DND-41 (cell line): ENCODE results near the gene ATP2A3.

ENCODE experiments used
- CTCF ChIP-seq: IDR thresholded peaks from 2 replicates; pipeline ENCODE4 v1.5.1; 2012; ENCODE audit warnings: borderline replicate concordance, low read length, moderate library complexity, mild to moderate bottlenecking; ENCODE audit not compliant: poor library complexity, severe bottlenecking; ENCODE audit errors: extremely low read depth
- EZH2 ChIP-seq: IDR thresholded peaks from 3 replicates; pipeline ENCODE4 v1.6.1; 2012; ENCODE audit warnings: borderline replicate concordance, low read depth, mild to moderate bottlenecking, moderate library complexity, low read length, inconsistent platforms; ENCODE audit not compliant: severe bottlenecking

- TF ChIP-seq CTCF (no peak), EZH2 (no peak)
These were observed 26.3 kb upstream of the ATP2A3 start for GRCh38 chr17:3990386-3991127.
